Rectal smooth muscle tissue (tissue), 1 donor: Measurements from ENCODE around the gene LRRN2.
"Not testable (repeated sequence)": the region's sequence is repeated elsewhere in the genome, so short reads cannot be mapped to it uniquely, and the experiment has no call there.

Experiments used
- H3K27ac ChIP-seq: one replicate; pipeline ENCODE4 v1.7.0; 2013; ENCODE audit warnings: low read depth, low read length, inconsistent platforms
- H3K27me3 ChIP-seq: one replicate; pipeline ENCODE4 v1.7.0; 2013; ENCODE audit warnings: low read length; ENCODE audit not compliant: control insufficient read depth, insufficient read depth
- H3K36me3 ChIP-seq: one replicate; pipeline ENCODE4 v1.7.0; 2013; ENCODE audit warnings: low read length; ENCODE audit not compliant: control insufficient read depth, insufficient read depth
- H3K4me1 ChIP-seq: one replicate; pipeline ENCODE4 v1.7.0; 2013; ENCODE audit warnings: low read length; ENCODE audit not compliant: control insufficient read depth, insufficient read depth
- H3K4me3 ChIP-seq: one replicate; pipeline ENCODE4 v1.7.0; 2013; ENCODE audit warnings: low read length
- H3K9ac ChIP-seq: one replicate; pipeline ENCODE4 v1.7.0; 2013; ENCODE audit warnings: low read length

Gene LRRN2

DNA sequence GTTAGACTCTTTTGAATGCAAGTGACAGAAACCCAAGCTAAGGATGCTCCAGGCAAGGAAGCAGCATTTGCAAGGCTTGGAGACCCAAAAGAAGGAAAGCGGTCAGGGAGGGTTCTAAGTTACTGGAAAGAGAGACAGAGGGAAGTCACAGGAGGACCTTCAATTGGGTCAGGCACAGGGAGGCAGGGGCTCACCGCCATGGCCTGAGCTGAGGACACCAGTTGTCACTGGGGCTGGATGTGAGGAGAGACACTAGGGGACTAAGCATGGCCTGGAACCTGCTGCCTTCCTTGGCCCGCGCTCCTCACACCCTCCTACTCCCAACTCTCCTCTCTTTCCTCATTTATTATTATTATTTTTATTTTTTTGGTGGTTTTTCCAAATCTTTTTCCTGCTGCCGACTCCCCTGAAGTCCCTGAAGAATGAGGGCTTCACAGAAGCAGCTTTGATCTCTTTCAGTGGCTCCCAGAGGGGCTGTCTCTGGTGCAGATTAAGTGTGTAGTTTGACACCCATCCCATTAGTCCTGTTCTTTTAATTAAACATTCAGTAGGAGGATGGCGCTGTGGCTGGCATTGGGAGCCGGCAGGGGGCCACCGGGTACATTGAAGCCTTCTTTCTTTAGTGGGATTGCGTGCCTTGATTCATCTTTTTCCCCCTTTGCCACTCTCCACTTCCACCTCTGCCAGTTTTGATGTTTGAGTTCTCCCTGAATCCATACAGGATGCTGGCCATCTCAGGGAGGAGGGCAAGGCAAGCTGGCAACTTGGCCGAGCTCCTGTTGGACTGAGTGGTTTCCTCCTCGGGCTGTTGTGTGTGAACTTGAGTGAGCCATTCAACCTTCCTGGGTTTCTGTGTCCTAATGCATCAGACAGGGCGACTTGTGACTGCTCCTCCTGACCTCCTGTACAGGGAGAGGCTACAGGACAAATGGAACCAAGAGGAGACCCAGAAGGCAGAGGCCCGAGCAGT, 110.0 kb downstream of the LRRN2 start:
- no peaks in the 10 kb centered on the region for H3K4me1 ChIP-seq
- no peak overlapping the region for H3K4me3 ChIP-seq
- no peaks in the 10 kb centered on the region for H3K27me3 ChIP-seq
- H3K27ac ChIP-seq = no peak overlapping the region
- H3K9ac ChIP-seq = no peak overlapping the region
- H3K36me3 ChIP-seq = no peaks in the 10 kb centered on the region

DNA sequence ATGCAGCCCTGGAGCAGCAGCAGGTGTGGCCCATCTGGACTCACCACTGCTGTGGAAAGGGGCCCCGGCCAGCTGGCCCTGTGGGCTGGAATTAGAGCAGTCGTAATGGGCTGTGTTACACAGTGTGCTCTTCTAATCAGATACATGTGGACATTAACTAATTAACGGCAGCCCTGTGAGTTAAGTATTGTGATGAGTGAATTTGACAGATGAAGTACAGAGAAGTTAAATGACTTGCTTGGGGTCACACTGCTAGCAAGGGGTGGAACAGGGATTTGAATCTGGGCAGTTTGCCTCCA, 110.7 kb downstream of the LRRN2 start:
- Histone ChIP-seq H3K4me3 (no peak overlapping the region), H3K9ac (no peak overlapping the region), H3K27ac (no peak overlapping the region), H3K27me3 (no peaks in the 10 kb centered on the region), H3K36me3 (no peaks in the 10 kb centered on the region), H3K4me1 (no peaks in the 10 kb centered on the region)

DNA sequence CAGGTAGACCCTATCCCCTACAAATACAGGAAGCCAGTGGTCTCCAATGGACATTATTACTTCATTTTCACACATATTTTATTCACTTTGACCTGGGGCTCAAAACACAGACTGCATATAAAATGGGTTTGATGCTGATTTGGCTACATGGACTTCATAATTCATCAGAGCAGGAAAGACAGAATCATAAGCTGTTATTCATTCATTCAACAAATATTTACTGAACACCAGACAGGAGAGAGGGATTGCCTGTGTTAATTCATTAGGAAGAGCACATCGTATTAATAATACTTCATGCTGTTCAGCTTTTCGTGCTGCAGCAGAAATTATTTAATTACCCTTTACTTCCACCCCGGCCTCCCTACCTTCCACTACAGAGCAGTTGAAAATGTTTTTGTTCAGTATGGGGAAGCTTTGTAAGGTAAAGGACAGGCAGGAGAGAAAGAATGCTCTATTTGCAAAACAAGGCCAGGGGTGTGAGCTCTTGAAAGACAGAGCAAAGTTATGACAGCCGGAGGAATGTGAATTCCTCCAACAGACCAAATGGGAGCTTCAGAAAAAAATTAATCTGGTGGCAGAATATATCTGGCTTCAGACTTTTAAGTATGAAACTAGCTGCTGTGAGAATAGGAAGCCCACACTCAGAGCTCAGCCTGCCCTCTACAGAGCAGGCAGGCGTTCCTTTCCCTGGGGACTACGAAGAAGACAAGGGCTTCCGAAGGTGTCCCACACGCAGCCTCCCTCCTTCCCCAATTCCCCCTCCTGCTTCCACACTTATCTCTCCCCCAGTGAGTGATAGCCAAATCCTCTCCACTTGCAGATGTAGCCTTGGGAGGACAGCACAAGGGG, 111.3 kb downstream of the LRRN2 start:
- no peak overlapping the region for H3K9ac ChIP-seq
- no peaks in the 10 kb centered on the region for H3K4me1 ChIP-seq
- no peak overlapping the region for H3K4me3 ChIP-seq
- no peak overlapping the region for H3K27ac ChIP-seq
- no peaks in the 10 kb centered on the region for H3K27me3 ChIP-seq
- H3K36me3 ChIP-seq = no peaks in the 10 kb centered on the region

DNA sequence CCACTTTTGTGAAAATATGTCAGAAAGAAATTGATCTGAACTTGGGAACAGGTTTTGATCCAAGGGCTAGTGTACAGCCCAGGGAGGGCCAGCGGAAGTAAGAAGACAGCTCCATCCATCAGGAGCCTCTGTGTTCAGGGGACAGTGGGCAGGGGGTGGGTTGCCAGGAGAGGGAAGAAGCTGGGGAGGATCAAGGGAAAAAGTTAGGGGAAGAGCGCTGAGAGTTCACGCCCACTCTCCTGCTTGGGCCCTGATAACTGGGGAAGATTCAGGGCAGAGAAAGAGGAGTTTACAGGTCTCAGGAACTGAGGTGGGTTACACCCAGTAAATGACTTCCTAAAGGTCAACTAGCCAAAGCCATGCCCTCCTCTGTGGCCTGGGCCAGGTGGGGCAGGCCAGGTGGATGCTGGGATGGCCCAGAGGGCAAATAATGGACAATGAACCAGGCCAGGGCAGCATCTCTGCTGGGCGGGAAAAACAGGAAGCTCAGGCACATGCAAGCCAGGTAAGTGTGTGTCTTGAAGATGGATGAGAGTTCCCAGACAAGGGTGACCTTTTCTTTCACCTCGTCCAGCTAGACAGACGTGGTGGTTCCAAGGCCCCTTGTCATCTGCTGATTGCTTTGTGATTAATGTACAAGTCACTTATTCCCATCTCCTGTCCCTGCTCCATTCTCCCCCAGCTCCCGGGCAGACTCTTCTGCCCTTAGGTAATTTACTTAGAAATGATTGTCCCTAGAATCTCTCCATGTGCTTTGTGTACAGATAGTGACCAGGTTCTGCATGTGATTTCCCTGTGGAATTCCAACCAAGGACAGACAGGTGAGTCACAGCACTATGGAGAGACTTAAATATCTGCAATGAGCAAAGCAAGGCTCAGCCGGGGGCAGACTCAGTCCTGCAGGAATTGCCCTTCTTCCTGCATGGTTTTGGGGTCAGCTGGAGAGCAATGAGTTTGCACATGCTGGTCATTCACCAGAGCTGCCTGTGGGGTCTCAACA, 112.3 kb downstream of the LRRN2 start:
- H3K4me1 ChIP-seq = no peaks in the 10 kb centered on the region
- no peaks in the 10 kb centered on the region for H3K27me3 ChIP-seq
- no peak overlapping the region for H3K27ac ChIP-seq
- no peaks in the 10 kb centered on the region for H3K36me3 ChIP-seq
- H3K9ac ChIP-seq = no peak overlapping the region
- no peak overlapping the region for H3K4me3 ChIP-seq

DNA sequence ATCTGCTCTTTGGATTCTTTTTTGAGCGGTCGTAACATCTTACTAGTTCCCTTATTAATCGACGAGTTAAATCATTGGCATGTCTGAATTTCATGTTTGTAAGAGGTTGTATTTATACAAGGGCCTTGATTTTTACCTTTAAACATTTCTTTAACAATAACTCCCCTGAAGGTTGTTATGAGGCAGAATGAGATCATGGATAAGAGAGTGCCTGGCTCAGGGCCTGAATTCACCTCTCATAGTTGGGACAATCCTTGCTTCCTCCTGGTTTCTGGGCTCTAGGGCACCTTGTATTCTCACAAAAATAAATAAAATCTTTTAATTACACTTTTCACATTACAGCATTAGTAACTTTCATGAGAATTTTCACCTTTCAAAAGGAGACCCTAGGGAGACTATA, 113.9 kb downstream of the LRRN2 start:
- H3K4me1 ChIP-seq = no peaks in the 10 kb centered on the region
- H3K27ac ChIP-seq = no peak overlapping the region
- no peak overlapping the region for H3K4me3 ChIP-seq
- no peaks in the 10 kb centered on the region for H3K36me3 ChIP-seq
- no peaks in the 10 kb centered on the region for H3K27me3 ChIP-seq
- H3K9ac ChIP-seq = no peak overlapping the region

DNA sequence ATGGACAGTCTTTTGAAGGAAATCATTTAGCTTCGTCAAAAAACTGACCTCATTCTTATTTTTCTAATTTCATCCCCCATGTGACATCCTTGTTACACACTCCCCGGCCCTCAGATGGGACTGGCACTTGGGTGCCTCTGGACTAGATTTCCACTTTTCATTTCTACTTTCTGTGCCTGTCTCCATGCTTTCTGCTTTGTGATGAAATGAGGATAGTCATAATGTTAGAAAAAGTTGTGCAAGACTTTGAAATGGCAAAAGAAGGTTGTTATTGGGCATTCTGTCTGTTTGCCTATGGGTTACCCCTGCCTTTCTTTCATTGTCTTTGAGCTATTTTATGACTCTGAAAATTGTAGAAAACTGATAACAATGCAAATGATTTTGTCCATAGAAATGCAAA, 114.4 kb downstream of the LRRN2 start:
- H3K4me1 ChIP-seq = no peaks in the 10 kb centered on the region
- H3K4me3 ChIP-seq = no peak overlapping the region
- H3K27ac ChIP-seq = no peak overlapping the region
- no peaks in the 10 kb centered on the region for H3K27me3 ChIP-seq
- H3K36me3 ChIP-seq = no peaks in the 10 kb centered on the region
- no peak overlapping the region for H3K9ac ChIP-seq

DNA sequence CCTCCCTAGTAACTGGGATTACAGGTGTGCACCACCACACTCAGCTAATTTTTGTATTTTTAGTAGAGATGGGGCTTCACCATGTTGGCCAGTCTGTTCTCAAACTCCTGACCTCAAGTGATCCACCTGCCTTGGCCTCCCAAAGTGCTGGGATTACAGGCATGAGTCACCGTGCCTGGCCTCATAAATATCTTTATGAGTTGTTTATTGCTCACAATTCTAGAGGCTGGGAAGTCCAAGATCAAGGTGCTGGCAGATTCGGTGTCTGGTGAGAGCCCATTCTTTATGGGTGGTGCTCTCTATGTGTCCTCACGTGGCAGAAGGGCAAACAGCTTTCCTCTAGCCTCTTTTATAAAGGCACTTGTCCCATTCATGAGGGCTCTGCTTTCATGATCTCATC, 115.5 kb downstream of the LRRN2 start:
- not testable (repeated sequence) for H3K4me1 ChIP-seq, H3K9ac ChIP-seq, H3K36me3 ChIP-seq, H3K27ac ChIP-seq, H3K4me3 ChIP-seq, H3K27me3 ChIP-seq

DNA sequence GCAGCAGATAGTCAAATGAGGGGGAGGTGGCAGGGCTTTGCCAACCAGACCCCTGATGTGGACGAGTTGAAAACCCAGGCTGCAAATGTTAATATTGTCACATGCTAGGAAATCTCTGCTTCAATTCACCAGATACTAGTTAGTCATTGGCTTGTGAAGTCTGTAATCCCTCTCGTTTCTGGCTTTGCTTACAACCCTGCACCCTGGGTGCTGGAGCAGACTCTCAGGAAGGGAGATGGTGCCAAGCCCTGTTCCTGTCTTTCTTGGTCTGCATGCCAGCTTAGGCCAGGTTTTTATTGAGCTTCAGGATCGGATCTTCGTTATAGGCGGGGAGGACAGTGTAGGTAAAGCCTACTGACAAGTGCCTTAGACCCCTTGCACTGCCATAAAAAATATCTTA, 116.1 kb downstream of the LRRN2 start:
- no peak overlapping the region for H3K4me3 ChIP-seq
- H3K36me3 ChIP-seq = no peaks in the 10 kb centered on the region
- no peaks in the 10 kb centered on the region for H3K4me1 ChIP-seq
- no peak overlapping the region for H3K27ac ChIP-seq
- no peaks in the 10 kb centered on the region for H3K27me3 ChIP-seq
- no peak overlapping the region for H3K9ac ChIP-seq

DNA sequence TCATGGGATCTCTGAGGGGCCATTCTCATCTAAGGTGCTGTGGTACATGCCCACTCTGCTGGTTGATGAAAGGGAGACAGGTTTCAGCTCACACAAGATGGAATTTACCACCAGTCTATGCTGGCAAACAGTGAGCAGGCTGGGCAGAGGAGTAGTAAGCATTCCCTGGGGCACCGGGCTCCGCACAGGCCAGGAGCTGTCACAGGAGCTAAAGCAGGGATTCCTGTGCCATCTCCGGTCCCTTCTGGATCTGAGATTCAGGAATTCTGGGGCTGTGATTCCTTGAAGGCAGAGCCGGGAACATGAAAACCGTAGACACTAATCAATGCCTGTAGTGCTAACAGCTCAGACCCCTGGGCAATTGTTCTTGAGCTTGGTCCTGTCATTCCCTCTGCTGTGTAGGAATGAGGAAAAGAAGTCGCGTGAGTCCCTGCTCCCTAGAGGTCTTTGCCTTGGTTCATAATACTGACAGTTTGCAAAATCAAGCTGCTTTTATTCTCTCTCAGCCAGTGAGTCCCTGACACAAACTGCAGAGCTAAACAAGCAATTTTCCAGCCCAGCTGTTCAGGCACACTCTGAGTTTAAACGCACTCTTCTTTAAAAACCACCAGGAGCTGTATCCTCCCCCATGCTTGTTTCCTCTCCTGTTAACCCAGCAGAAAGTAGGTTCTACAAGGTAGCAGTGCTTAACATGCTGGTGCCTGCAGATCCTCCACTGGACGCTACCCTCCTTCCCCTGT, 116.8 kb downstream of the LRRN2 start:
- Histone ChIP-seq H3K27ac (no peak overlapping the region), H3K4me1 (no peaks in the 10 kb centered on the region)

More for the DNA sequence above, 116.8 kb downstream of the LRRN2 start:
- H3K4me3 ChIP-seq = no peak overlapping the region
- H3K36me3 ChIP-seq = peaks cover under 1% of the 10 kb centered on the region
- no peaks in the 10 kb centered on the region for H3K27me3 ChIP-seq
- no peak overlapping the region for H3K9ac ChIP-seq
